ENCODE measurements around the gene DTD1. TPM values are rescaled to one million over a fixed set of nuclear protein-coding genes. Genes with fewer than 3 reads are reported as not detected.

DTD1 gene
- total RNA-seq, 1 donor from 2014 or later, result 29.8 TPM

- Mint-ChIP-seq H3K27ac (no peak overlapping the region), H3K4me1 (ENCODE audit: unreplicated experiment) (peaks cover 5% of the 10 kb centered on the region), H3K9me3 (no peaks in the 10 kb centered on the region), H3K4me3 (peak overlapping the region; percentile 89), H3K27me3 (no peaks in the 10 kb centered on the region), H3K36me3 (peaks cover 7% of the 10 kb centered on the region)
- TF ChIP-seq CTCF (conservative IDR thresholded peaks at IDR 0.05), result no peak
- no peak for DNase-seq (ENCODE audit: extremely low spot score, unreplicated experiment)
Measured at GRCh38 chr20:18589941-18590674, 2.3 kb downstream of the DTD1 start.

DNA sequence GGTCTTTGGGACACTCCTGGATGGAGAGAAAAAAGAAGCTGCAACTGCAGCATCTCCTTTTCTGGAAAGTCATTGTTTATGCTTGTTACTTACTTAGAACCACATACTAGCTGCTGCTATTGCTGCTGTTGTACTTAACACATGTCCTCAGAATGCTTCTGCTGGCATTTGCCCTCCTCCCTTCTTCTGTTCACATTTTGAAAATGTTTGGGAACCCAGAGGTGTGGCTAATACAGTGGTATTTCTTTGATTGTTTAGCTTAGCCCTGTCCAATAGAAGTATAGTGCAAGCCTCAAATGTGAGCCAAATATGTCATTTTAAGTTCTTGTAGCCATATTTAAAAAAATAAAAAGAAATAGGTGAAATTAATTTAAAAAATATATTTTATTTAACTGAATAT is 8.4 kb downstream of the DTD1 start:
- DNase-seq (ENCODE audit: extremely low spot score, unreplicated experiment), result no peak
- Mint-ChIP-seq H3K4me1 (ENCODE audit: unreplicated experiment) (no peaks in the 10 kb centered on the region), H3K27me3 (no peaks in the 10 kb centered on the region), H3K36me3 (peaks cover 19% of the 10 kb centered on the region), H3K27ac (no peak overlapping the region), H3K4me3 (no peak overlapping the region), H3K9me3 (no peaks in the 10 kb centered on the region)
- TF ChIP-seq CTCF (conservative IDR thresholded peaks at IDR 0.05), result no peak

- no peak for TF ChIP-seq CTCF (conservative IDR thresholded peaks at IDR 0.05)
- Mint-ChIP-seq H3K4me3 (no peak overlapping the region), H3K9me3 (no peaks in the 10 kb centered on the region), H3K4me1 (ENCODE audit: unreplicated experiment) (no peaks in the 10 kb centered on the region), H3K27me3 (no peaks in the 10 kb centered on the region), H3K27ac (no peak overlapping the region), H3K36me3 (no peaks in the 10 kb centered on the region)
- no peak for DNase-seq (ENCODE audit: extremely low spot score, unreplicated experiment)
Measured at GRCh38 chr20:18609741-18610140, 21.9 kb downstream of the DTD1 start.

GRCh38 chr20:18611492-18611891 is 23.6 kb downstream of the DTD1 start:
- no peaks in the 10 kb centered on the region for H3K9me3 Mint-ChIP-seq
- no peaks in the 10 kb centered on the region for H3K4me1 Mint-ChIP-seq (ENCODE audit: unreplicated experiment)
- DNase-seq (ENCODE audit: extremely low spot score, unreplicated experiment), result no peak
- no peak for TF ChIP-seq CTCF (conservative IDR thresholded peaks at IDR 0.05)
- no peak overlapping the region for H3K27ac Mint-ChIP-seq
- H3K4me3 Mint-ChIP-seq, result no peak overlapping the region
- no peaks in the 10 kb centered on the region for H3K27me3 Mint-ChIP-seq
- no peaks in the 10 kb centered on the region for H3K36me3 Mint-ChIP-seq

DNA sequence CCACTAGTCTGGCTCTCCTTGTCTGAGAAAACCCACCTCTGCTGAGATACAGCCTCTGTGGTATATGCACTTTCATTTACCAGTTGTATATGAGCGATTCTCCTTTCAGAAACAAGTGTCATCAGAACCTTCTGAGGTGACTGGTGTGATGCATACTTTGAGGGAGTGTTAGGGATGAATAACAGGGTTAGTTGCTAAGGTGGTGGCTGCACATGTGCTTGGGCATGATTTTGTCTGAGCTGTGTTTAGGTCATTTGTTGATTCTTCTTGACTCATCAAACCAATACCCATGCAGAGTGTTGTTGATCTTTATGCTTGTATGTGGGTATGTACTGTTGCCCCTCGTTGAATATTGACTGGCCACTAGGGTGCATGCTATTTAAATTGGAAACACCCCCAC is 25.7 kb downstream of the DTD1 start:
- no peak for DNase-seq (ENCODE audit: extremely low spot score, unreplicated experiment)
- no peaks in the 10 kb centered on the region for H3K27me3 Mint-ChIP-seq
- H3K27ac Mint-ChIP-seq, result no peak overlapping the region
- no peak overlapping the region for H3K4me3 Mint-ChIP-seq
- TF ChIP-seq CTCF (conservative IDR thresholded peaks at IDR 0.05), result no peak
- H3K36me3 Mint-ChIP-seq, result peaks cover 5% of the 10 kb centered on the region
- no peaks in the 10 kb centered on the region for H3K4me1 Mint-ChIP-seq (ENCODE audit: unreplicated experiment)
- H3K9me3 Mint-ChIP-seq, result no peaks in the 10 kb centered on the region

Data from type B pancreatic cell (in vitro differentiated cells).